ENCODE measurements around the gene RPL31.

RPL31 gene

GRCh38 chr2:101040761-101041160, 38.7 kb downstream of the RPL31 start:
- peaks cover 8% of the 10 kb centered on the region for H3K4me1 ChIP-seq (ENCODE audit: low read depth, poor library complexity, severe bottlenecking)
- no peak overlapping the region for H2AFZ ChIP-seq (ENCODE audit: low read depth)
- H3K36me3 ChIP-seq (ENCODE audit: insufficient read depth) = no peaks in the 10 kb centered on the region
- no peaks in the 10 kb centered on the region for H3K79me2 ChIP-seq (ENCODE audit: insufficient read depth, low read depth)
- H4K20me1 ChIP-seq (ENCODE audit: insufficient read depth) = no peaks in the 10 kb centered on the region
- no peak overlapping the region for H3K9ac ChIP-seq
- H3K27ac ChIP-seq = no peak overlapping the region
- H3K27me3 ChIP-seq (ENCODE audit: insufficient read depth, low read depth) = no peaks in the 10 kb centered on the region
- no peak for TF ChIP-seq CTCF (conservative IDR thresholded peaks at IDR 0.05; ENCODE audit: low read depth, low read length)
- H3K4me2 ChIP-seq = no peak overlapping the region
- no peak overlapping the region for H3K4me3 ChIP-seq (IDR thresholded peaks at IDR 0.05; ENCODE audit: insufficient read depth, low read depth, low read length)

GRCh38 chr2:101041413-101041812, 39.3 kb downstream of the RPL31 start:
- no peak overlapping the region for H3K27ac ChIP-seq
- no peak overlapping the region for H2AFZ ChIP-seq (ENCODE audit: low read depth)
- TF ChIP-seq CTCF (conservative IDR thresholded peaks at IDR 0.05; ENCODE audit: low read depth, low read length) = no peak
- no peaks in the 10 kb centered on the region for H4K20me1 ChIP-seq (ENCODE audit: insufficient read depth)
- no peaks in the 10 kb centered on the region for H3K79me2 ChIP-seq (ENCODE audit: insufficient read depth, low read depth)
- H3K4me3 ChIP-seq (IDR thresholded peaks at IDR 0.05; ENCODE audit: insufficient read depth, low read depth, low read length) = no peak overlapping the region
- peaks cover 8% of the 10 kb centered on the region for H3K4me1 ChIP-seq (ENCODE audit: low read depth, poor library complexity, severe bottlenecking)
- no peak overlapping the region for H3K9ac ChIP-seq
- H3K4me2 ChIP-seq = no peak overlapping the region
- H3K36me3 ChIP-seq (ENCODE audit: insufficient read depth) = no peaks in the 10 kb centered on the region
- H3K27me3 ChIP-seq (ENCODE audit: insufficient read depth, low read depth) = no peaks in the 10 kb centered on the region

- no peaks in the 10 kb centered on the region for H3K36me3 ChIP-seq (ENCODE audit: insufficient read depth)
- no peak overlapping the region for H3K4me2 ChIP-seq
- no peak overlapping the region for H3K9ac ChIP-seq
- H3K79me2 ChIP-seq (ENCODE audit: insufficient read depth, low read depth) = no peaks in the 10 kb centered on the region
- TF ChIP-seq CTCF (conservative IDR thresholded peaks at IDR 0.05; ENCODE audit: low read depth, low read length) = no peak
- no peaks in the 10 kb centered on the region for H3K27me3 ChIP-seq (ENCODE audit: insufficient read depth, low read depth)
- H3K4me1 ChIP-seq (ENCODE audit: low read depth, poor library complexity, severe bottlenecking) = peaks cover 8% of the 10 kb centered on the region
- no peaks in the 10 kb centered on the region for H4K20me1 ChIP-seq (ENCODE audit: insufficient read depth)
- H2AFZ ChIP-seq (ENCODE audit: low read depth) = no peak overlapping the region
- no peak overlapping the region for H3K27ac ChIP-seq
- H3K4me3 ChIP-seq (IDR thresholded peaks at IDR 0.05; ENCODE audit: insufficient read depth, low read depth, low read length) = no peak overlapping the region
Measured at GRCh38 chr2:101045330-101045729, 43.2 kb downstream of the RPL31 start.

GRCh38 chr2:101047075-101047766, 45.1 kb downstream of the RPL31 start:
- Histone ChIP-seq H3K4me1 (ENCODE audit: low read depth, poor library complexity, severe bottlenecking) (peaks cover 8% of the 10 kb centered on the region), H3K36me3 (ENCODE audit: insufficient read depth) (no peaks in the 10 kb centered on the region), H3K27me3 (ENCODE audit: insufficient read depth, low read depth) (no peaks in the 10 kb centered on the region), H3K79me2 (ENCODE audit: insufficient read depth, low read depth) (no peaks in the 10 kb centered on the region), H3K9ac (no peak overlapping the region), H3K4me3 (IDR thresholded peaks at IDR 0.05; ENCODE audit: insufficient read depth, low read depth, low read length) (no peak overlapping the region), H4K20me1 (ENCODE audit: insufficient read depth) (no peaks in the 10 kb centered on the region), H2AFZ (ENCODE audit: low read depth) (no peak overlapping the region), H3K4me2 (no peak overlapping the region), H3K27ac (no peak overlapping the region)
- no peak for TF ChIP-seq CTCF (conservative IDR thresholded peaks at IDR 0.05; ENCODE audit: low read depth, low read length)

Data from KMS-11 (cell line).